Activated T-cell treated with anti-CD3 and anti-CD28 coated beads, Interleukin-2, amount 50 U/mL, for 72 hours (primary cell): ENCODE data around the gene RIPPLY3. TPM values are rescaled to one million over a fixed set of nuclear protein-coding genes. Genes with fewer than 3 reads are reported as not detected.

Experiments
- ATAC-seq, 2 donors: fragments of 150-1000 bp; cut with Tn5 transposase; replicated peaks in 1 of 2; 2 replicates each; pipeline ENCODE4 v1.10.0; 2021; ENCODE audit warnings: moderate library complexity in 2 of 2, mild to moderate bottlenecking in 1 of 2
- DNase-seq, 2 donors: peaks; one replicate each; pipeline ENCODE4 v3.0.0; 2021 to 2022; ENCODE audit warnings: mixed read lengths in 1 of 2
- H3K27ac Mint-ChIP-seq: one replicate; pipeline ENCODE4 v1.8.0; 2022; ENCODE audit warnings: mild to moderate bottlenecking, moderate library complexity, mixed read lengths
- H3K27me3 Mint-ChIP-seq: one replicate; pipeline ENCODE4 v1.8.0; 2022; ENCODE audit warnings: low read depth, mixed read lengths
- H3K36me3 Mint-ChIP-seq, 2 donors: one replicate each; pipeline ENCODE4 v1.8.0; 2022; ENCODE audit warnings: mixed read lengths in 2 of 2, mild to moderate bottlenecking in 1 of 2; ENCODE audit not compliant: insufficient read depth in 2 of 2
- H3K4me1 Mint-ChIP-seq: one replicate; pipeline ENCODE4 v1.8.0; 2022; ENCODE audit warnings: low read depth, mixed read lengths
- H3K4me3 Mint-ChIP-seq, 2 donors: one replicate each; pipeline ENCODE4 v1.8.0; 2022; ENCODE audit warnings: mild to moderate bottlenecking in 2 of 2, mixed read lengths in 2 of 2, moderate library complexity in 2 of 2
- H3K9me3 Mint-ChIP-seq, 2 donors: one replicate each; pipeline ENCODE4 v1.8.0; 2022; ENCODE audit warnings: mixed read lengths in 2 of 2
- total RNA-seq, 2 donors: library from RNA; stranded (reverse); gene quantifications; one replicate each; pipeline ENCODE4 v1.2.3, GENCODE V29; 2022

The RIPPLY3 gene
- total RNA-seq, 2 donors from 2014 or later, result 0.26 to 0.42 TPM

- Mint-ChIP-seq H3K36me3 (peaks cover 1 to 10% of the 10 kb centered on the region in 2 donors), H3K9me3 (no peaks in the 10 kb centered on the region), H3K27ac (no peak overlapping the region), H3K4me1 (peaks cover 16% of the 10 kb centered on the region), H3K27me3 (no peaks in the 10 kb centered on the region), H3K4me3 (no peak overlapping the region)
- DNase-seq (no peak), ATAC-seq (no peak)
These were observed 58.3 kb downstream of the RIPPLY3 start for GRCh38 chr21:37064841-37065240.

- Mint-ChIP-seq H3K27ac (no peak overlapping the region), H3K4me3 (no peak overlapping the region), H3K27me3 (no peaks in the 10 kb centered on the region), H3K36me3 (peaks cover 1 to 13% of the 10 kb centered on the region in 2 donors), H3K4me1 (peaks cover 16% of the 10 kb centered on the region), H3K9me3 (no peaks in the 10 kb centered on the region)
- DNase-seq (no peak), ATAC-seq (no peak)
These were observed 59.2 kb downstream of the RIPPLY3 start for GRCh38 chr21:37065561-37066177.

Other genes starting within 250 kb of the RIPPLY3 start
- gene HLCS, start 40.0 kb upstream of the RIPPLY3 start, total RNA-seq, result 10 to 100 TPM; 30.6 to 33.7 TPM
- 10 to 100 TPM; 15.0 to 17.0 TPM for gene PIGP, start 66.4 kb downstream of the RIPPLY3 start, total RNA-seq
- gene TTC3, start 66.6 kb downstream of the RIPPLY3 start, total RNA-seq, result 10 to 100 TPM; 62.4 to 65.8 TPM